Neural progenitor cell (in vitro differentiated cells): Measurements from ENCODE around the gene VAV3.

Source experiments
- EZH2 ChIP-seq: fragments of 200-600 bp; sonication (generic); IDR thresholded peaks from 2 replicates; pipeline ENCODE4 v1.6.1; 2017; ENCODE audit warnings: antibody characterized with exemption, mild to moderate bottlenecking, moderate library complexity
- EZH2phosphoT487 ChIP-seq: fragments of 200-600 bp; sonication (generic); IDR thresholded peaks from 2 replicates; pipeline ENCODE4 v1.6.1; 2017; ENCODE audit warnings: antibody characterized with exemption
- TF ChIP-seq, protein P1 (sequence below): fragments of 200-600 bp; sonication (generic); IDR thresholded peaks from 2 replicates; pipeline ENCODE4 v1.5.1; 2017; ENCODE audit warnings: antibody characterized with exemption, mild to moderate bottlenecking

DNA sequence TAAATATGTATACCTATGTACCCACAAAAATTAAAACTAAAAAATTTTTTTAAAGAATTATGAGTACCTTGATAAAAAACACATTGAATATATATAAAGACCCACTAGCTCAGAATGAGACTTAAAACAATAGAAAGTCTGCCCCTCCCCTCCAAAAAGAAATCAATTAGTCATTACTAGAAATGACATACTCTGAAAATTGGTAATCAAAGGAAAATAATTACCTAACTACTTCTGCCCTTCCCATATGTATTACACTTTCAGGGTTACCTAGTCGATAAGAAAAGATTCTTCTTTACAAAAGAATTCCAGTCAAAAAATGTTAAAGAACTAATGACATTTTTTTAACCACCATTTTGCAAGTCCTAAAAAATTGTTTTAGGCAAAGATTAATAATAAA, 34.7 kb downstream of the VAV3 start:
- TF ChIP-seq, protein P1, sequence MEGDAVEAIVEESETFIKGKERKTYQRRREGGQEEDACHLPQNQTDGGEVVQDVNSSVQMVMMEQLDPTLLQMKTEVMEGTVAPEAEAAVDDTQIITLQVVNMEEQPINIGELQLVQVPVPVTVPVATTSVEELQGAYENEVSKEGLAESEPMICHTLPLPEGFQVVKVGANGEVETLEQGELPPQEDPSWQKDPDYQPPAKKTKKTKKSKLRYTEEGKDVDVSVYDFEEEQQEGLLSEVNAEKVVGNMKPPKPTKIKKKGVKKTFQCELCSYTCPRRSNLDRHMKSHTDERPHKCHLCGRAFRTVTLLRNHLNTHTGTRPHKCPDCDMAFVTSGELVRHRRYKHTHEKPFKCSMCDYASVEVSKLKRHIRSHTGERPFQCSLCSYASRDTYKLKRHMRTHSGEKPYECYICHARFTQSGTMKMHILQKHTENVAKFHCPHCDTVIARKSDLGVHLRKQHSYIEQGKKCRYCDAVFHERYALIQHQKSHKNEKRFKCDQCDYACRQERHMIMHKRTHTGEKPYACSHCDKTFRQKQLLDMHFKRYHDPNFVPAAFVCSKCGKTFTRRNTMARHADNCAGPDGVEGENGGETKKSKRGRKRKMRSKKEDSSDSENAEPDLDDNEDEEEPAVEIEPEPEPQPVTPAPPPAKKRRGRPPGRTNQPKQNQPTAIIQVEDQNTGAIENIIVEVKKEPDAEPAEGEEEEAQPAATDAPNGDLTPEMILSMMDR: no peak
- TF ChIP-seq EZH2phosphoT487: no peak
- TF ChIP-seq EZH2: no peak
